H1 (cell line): ENCODE results near the gene TRPV4. TPM values are rescaled to one million over a fixed set of nuclear protein-coding genes. Genes with fewer than 3 reads are reported as not detected.

Source experiments
- JUN ChIP-seq: IDR thresholded peaks from 2 replicates; pipeline ENCODE4 v1.6.1; 2011; ENCODE audit warnings: low read depth, mild to moderate bottlenecking, improper control_type of control experiment, low read length
- SRF ChIP-seq: IDR thresholded peaks from 2 replicates; pipeline ENCODE4 v1.6.1; 2011; ENCODE audit warnings: mild to moderate bottlenecking, low read depth, low read length, moderate library complexity
- polyA plus RNA-seq, 7 experiments: library from polyadenylated mRNA; depleted of rRNA in 3 of 7; stranded (reverse) in 5 of 7; unstranded in 2 of 7; fragments of >200 nt in 5 of 7; fragments of 200-250 nt in 2 of 7; gene quantifications; 1 replicate in 5 of 7; 2 replicates in 1 of 7; 4 replicates in 1 of 7; pipeline versions ENCODE4 v1.2.1 to v1.2.3, GENCODE V29; 2011 to 2013; ENCODE audit warnings: missing spikeins in 2 of 7, mixed read lengths in 2 of 7
- total RNA-seq: library from RNA; stranded (reverse); fragmentation: NEBNext Ultra II Directional; extraction: Animal tissue kit (Norgen Biotek cat#: 25700); gene quantifications from 2 replicates; pipeline ENCODE4 v1.2.1, GENCODE V29; 2021
- TF ChIP-seq, protein P1 (sequence below): fragments of 300-600 bp; sonication (generic); IDR thresholded peaks from 2 replicates; pipeline ENCODE4 v1.7.1; 2012; ENCODE audit warnings: low read length, moderate library complexity, mild to moderate bottlenecking, inconsistent platforms; ENCODE audit not compliant: insufficient replicate concordance

TRPV4 gene
- total and polyA plus RNA-seq, 2 of the 8 experiments (the other 6 are each of a cell fraction or from before 2014, with no cell fraction given), result 2.1 to 6.2 TPM

DNA sequence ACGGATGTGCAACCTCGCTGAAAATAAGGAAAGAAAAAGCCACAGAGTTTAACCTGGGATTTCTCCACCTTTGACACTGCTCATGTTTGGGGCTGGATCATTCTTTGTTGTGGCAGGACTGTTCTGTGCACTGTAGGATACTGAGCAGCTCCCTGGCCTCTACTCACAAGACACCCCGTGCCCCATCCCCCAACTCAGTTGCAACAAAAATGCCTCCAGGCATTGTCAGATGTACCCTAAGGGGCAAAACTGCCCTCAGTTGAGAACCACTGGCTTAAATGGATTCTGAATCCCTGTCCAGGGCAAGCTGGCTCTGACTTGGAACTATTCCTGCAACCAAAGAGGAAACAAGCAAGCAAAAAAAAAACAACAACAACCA, 45.0 kb upstream of the TRPV4 start (continued):
- TF ChIP-seq, protein P1, sequence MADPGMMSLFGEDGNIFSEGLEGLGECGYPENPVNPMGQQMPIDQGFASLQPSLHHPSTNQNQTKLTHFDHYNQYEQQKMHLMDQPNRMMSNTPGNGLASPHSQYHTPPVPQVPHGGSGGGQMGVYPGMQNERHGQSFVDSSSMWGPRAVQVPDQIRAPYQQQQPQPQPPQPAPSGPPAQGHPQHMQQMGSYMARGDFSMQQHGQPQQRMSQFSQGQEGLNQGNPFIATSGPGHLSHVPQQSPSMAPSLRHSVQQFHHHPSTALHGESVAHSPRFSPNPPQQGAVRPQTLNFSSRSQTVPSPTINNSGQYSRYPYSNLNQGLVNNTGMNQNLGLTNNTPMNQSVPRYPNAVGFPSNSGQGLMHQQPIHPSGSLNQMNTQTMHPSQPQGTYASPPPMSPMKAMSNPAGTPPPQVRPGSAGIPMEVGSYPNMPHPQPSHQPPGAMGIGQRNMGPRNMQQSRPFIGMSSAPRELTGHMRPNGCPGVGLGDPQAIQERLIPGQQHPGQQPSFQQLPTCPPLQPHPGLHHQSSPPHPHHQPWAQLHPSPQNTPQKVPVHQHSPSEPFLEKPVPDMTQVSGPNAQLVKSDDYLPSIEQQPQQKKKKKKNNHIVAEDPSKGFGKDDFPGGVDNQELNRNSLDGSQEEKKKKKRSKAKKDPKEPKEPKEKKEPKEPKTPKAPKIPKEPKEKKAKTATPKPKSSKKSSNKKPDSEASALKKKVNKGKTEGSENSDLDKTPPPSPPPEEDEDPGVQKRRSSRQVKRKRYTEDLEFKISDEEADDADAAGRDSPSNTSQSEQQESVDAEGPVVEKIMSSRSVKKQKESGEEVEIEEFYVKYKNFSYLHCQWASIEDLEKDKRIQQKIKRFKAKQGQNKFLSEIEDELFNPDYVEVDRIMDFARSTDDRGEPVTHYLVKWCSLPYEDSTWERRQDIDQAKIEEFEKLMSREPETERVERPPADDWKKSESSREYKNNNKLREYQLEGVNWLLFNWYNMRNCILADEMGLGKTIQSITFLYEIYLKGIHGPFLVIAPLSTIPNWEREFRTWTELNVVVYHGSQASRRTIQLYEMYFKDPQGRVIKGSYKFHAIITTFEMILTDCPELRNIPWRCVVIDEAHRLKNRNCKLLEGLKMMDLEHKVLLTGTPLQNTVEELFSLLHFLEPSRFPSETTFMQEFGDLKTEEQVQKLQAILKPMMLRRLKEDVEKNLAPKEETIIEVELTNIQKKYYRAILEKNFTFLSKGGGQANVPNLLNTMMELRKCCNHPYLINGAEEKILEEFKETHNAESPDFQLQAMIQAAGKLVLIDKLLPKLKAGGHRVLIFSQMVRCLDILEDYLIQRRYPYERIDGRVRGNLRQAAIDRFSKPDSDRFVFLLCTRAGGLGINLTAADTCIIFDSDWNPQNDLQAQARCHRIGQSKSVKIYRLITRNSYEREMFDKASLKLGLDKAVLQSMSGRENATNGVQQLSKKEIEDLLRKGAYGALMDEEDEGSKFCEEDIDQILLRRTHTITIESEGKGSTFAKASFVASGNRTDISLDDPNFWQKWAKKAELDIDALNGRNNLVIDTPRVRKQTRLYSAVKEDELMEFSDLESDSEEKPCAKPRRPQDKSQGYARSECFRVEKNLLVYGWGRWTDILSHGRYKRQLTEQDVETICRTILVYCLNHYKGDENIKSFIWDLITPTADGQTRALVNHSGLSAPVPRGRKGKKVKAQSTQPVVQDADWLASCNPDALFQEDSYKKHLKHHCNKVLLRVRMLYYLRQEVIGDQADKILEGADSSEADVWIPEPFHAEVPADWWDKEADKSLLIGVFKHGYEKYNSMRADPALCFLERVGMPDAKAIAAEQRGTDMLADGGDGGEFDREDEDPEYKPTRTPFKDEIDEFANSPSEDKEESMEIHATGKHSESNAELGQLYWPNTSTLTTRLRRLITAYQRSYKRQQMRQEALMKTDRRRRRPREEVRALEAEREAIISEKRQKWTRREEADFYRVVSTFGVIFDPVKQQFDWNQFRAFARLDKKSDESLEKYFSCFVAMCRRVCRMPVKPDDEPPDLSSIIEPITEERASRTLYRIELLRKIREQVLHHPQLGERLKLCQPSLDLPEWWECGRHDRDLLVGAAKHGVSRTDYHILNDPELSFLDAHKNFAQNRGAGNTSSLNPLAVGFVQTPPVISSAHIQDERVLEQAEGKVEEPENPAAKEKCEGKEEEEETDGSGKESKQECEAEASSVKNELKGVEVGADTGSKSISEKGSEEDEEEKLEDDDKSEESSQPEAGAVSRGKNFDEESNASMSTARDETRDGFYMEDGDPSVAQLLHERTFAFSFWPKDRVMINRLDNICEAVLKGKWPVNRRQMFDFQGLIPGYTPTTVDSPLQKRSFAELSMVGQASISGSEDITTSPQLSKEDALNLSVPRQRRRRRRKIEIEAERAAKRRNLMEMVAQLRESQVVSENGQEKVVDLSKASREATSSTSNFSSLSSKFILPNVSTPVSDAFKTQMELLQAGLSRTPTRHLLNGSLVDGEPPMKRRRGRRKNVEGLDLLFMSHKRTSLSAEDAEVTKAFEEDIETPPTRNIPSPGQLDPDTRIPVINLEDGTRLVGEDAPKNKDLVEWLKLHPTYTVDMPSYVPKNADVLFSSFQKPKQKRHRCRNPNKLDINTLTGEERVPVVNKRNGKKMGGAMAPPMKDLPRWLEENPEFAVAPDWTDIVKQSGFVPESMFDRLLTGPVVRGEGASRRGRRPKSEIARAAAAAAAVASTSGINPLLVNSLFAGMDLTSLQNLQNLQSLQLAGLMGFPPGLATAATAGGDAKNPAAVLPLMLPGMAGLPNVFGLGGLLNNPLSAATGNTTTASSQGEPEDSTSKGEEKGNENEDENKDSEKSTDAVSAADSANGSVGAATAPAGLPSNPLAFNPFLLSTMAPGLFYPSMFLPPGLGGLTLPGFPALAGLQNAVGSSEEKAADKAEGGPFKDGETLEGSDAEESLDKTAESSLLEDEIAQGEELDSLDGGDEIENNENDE, result no peak
- TF ChIP-seq SRF (no peak), JUN (no peak)
- TF ChIP-seq, all 59 proteins: peak for 0
